Left lung (tissue), 10 donors: ENCODE measurements around the gene ZHX3. TPM values are rescaled to one million over a fixed set of nuclear protein-coding genes. Genes with fewer than 3 reads are reported as not detected.
A peak's percentile ranks its signal among the peaks of the same experiment; 100 is the strongest.

Source experiments
- ATAC-seq: fragments of 200-7000 bp; cut with Tn5 transposase; one replicate; pipeline ENCODE4 v1.9.1; 2020; ENCODE audit warnings: moderate library complexity
- DNase-seq, 4 donors: peaks; one replicate each; pipeline ENCODE4 v3.0.0-alpha.2; 2013 to 2020
- H3K27ac ChIP-seq, 2 donors: fragments of 200-600 bp; sonication (generic) in 1 of 2; one replicate each; pipeline versions ENCODE4 v1.5.0 to v1.8.0; 2020 to 2021
- H3K27me3 ChIP-seq, 2 donors: fragments of 200-600 bp; sonication (generic) in 1 of 2; one replicate each; pipeline versions ENCODE4 v1.5.0 to v1.8.0; 2020 to 2021
- H3K36me3 ChIP-seq, 2 donors: fragments of 200-600 bp; sonication (generic) in 1 of 2; one replicate each; pipeline versions ENCODE4 v1.5.0 to v1.8.0; 2020 to 2021
- H3K4me1 ChIP-seq, 2 donors: fragments of 200-600 bp; one replicate each; pipeline ENCODE4 v1.8.0; 2021
- H3K4me3 ChIP-seq, 2 donors: fragments of 200-600 bp; sonication (generic) in 1 of 2; one replicate each; pipeline versions ENCODE4 v1.5.0 to v1.8.0; 2020 to 2021; ENCODE audit warnings: mild to moderate bottlenecking in 1 of 2
- H3K9me3 ChIP-seq, 2 donors: fragments of 200-600 bp; sonication (generic) in 1 of 2; one replicate each; pipeline versions ENCODE4 v1.5.0 to v1.8.0; 2020 to 2021
- intact Hi-C, 2 donors: fragments of 100-400 bp; cut with DNase I; formaldehyde crosslinking; loops; one replicate each; pipeline versions ENCODE4 v1.11.2 to v1.14.2; 2022
- polyA plus RNA-seq, 6 donors: library from polyadenylated mRNA; unstranded; fragments of 120-200 nt; gene quantifications; one replicate each; pipeline ENCODE4 v1.2.1, GENCODE V29; 2013; ENCODE audit not compliant: insufficient read length in 6 of 6
- total RNA-seq, 2 donors: library from RNA; stranded (reverse); fragmentation: NEBNext Ultra II Directional; extraction: Animal tissue kit (Norgen Biotek cat#: 25700); gene quantifications; one replicate each; pipeline ENCODE4 v1.2.1, GENCODE V29; 2021
- TF ChIP-seq, protein P1 (sequence below), 2 donors: fragments of 200-600 bp; sonication (generic) in 1 of 2; IDR thresholded peaks; one replicate each; pipeline versions ENCODE4 v1.5.0 to v1.8.0; 2021; ENCODE audit warnings: antibody characterized with exemption in 2 of 2
- donor health status: DM: no; HTN: yes; CAD: no.
- donor health status: DM: no; HTN: no; CAD: no.

ZHX3 gene
- total and polyA plus RNA-seq, 8 donors, result 8.1 to 47.9 (median 11.2) TPM

DNA sequence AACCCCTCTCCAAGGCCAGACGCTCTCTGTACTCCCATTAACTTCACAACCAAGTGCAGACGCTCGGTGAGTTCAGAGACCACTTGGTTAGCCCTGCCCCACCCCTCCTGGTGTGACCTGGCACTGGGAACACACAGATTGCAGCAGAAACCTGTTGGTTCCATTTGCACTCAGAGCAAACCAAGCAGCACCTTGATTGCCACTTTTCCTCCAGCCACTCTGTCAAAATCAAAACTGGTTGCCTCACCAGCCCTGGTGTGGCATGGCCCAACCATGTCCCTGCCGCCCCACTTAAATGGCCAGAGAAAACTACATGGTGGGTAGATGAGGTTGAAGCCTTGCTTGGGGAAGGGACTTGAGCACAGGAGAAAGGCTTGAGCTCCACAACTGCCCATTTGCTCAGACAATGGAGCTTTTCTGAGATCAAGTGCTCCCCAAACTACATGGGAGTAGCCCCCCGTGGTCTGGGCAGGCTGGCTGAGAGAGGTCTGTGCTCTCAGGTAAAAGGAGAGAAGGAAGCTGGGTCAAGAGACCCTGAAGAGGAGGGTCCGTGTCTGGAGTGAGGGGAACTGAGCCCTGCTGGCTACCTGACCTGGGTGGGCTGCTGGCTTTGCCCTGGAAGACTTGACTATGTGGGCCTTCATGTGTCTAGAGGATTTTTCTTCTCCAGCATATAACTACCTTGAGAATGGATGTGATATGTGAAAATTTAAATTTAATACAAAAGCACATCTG lies 136.8 kb downstream of the ZHX3 start:
- intact Hi-C loops, result no loop called here
- Histone ChIP-seq H3K27ac (peak overlapping the region in 1 of 2 donors; percentile 42), H3K4me1 (no peaks in the 10 kb centered on the region), H3K36me3 (peaks cover 0 to 13% of the 10 kb centered on the region in 2 donors), H3K9me3 (no peaks in the 10 kb centered on the region), H3K4me3 (no peak overlapping the region), H3K27me3 (no peaks in the 10 kb centered on the region)
- ATAC-seq (peak; percentile 53), DNase-seq (no peak)
- TF ChIP-seq, protein P1, sequence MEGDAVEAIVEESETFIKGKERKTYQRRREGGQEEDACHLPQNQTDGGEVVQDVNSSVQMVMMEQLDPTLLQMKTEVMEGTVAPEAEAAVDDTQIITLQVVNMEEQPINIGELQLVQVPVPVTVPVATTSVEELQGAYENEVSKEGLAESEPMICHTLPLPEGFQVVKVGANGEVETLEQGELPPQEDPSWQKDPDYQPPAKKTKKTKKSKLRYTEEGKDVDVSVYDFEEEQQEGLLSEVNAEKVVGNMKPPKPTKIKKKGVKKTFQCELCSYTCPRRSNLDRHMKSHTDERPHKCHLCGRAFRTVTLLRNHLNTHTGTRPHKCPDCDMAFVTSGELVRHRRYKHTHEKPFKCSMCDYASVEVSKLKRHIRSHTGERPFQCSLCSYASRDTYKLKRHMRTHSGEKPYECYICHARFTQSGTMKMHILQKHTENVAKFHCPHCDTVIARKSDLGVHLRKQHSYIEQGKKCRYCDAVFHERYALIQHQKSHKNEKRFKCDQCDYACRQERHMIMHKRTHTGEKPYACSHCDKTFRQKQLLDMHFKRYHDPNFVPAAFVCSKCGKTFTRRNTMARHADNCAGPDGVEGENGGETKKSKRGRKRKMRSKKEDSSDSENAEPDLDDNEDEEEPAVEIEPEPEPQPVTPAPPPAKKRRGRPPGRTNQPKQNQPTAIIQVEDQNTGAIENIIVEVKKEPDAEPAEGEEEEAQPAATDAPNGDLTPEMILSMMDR (IDR thresholded peaks at IDR 0.05), result no peak

DNA sequence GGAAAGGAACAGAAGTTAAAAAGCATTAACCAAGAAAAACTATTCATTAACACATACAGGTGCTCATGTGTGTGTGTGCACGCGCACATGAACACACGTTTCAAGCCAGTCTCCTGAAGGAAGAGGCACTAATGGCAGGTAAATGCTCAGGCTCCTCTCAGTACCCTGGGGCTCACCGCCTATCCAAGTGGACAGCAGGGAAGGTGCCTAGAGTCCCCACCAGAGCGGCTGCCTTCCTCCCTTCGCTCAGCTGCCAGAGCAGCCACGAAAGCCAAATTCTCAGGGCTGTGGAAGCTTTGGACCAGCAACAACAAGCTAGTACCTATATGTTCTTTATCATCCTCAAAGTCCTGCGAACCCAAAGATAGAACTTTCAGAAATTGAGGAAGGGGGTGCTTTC lies 137.6 kb downstream of the ZHX3 start:
- Histone ChIP-seq H3K27me3 (no peaks in the 10 kb centered on the region), H3K9me3 (no peaks in the 10 kb centered on the region), H3K4me3 (no peak overlapping the region), H3K36me3 (peaks cover 0 to 18% of the 10 kb centered on the region in 2 donors), H3K4me1 (no peaks in the 10 kb centered on the region), H3K27ac (peak overlapping the region in 1 of 2 donors; percentile 42)
- intact Hi-C loops, result loop anchor here in 1 of 2 donors (10.0 kb wide), 1 partner anchor 45 kb away; no protein-coding TSS in a partner anchor
- TF ChIP-seq, protein P1 (IDR thresholded peaks at IDR 0.05), result no peak
- ATAC-seq (no peak), DNase-seq (no peak)

DNA sequence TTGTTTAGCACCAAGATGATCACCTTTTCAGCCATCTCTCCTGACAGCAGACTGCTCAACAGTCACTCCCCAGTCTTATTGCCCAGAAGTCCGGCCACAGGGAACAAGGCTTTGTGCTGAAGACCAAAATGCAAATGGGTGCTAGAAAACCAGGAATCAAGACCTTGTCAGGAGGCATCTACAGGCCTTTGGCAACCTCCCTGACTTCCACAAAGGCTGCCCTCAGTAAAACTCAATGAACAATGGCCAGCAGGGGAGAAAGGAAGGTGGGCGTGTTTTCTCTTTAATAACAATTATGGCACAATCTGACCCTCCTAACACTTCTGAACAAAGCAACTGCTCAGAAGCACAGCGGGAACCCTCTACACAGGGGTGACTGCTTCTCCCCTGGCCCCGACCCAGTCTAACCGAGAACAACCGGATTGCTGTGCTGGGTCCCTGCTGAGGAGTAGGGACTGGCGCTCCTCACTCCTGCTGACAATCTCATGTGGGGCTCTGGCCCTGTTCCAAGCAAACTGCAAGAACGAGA lies 138.6 kb downstream of the ZHX3 start:
- no peak overlapping the region for H3K27ac ChIP-seq
- no peak for ATAC-seq
- intact Hi-C loops, result loop anchor here in 1 of 2 donors (10.0 kb wide), 1 partner anchor 46 kb away; no protein-coding TSS in a partner anchor
- TF ChIP-seq, protein P1 (IDR thresholded peaks at IDR 0.05), result no peak
- H3K27me3 ChIP-seq, result no peaks in the 10 kb centered on the region
- H3K4me1 ChIP-seq, result no peaks in the 10 kb centered on the region
- H3K4me3 ChIP-seq, result no peak overlapping the region
- DNase-seq, result no peak
- H3K36me3 ChIP-seq, result peaks cover under 1 to 21% of the 10 kb centered on the region in 2 donors
- H3K9me3 ChIP-seq, result no peaks in the 10 kb centered on the region

DNA sequence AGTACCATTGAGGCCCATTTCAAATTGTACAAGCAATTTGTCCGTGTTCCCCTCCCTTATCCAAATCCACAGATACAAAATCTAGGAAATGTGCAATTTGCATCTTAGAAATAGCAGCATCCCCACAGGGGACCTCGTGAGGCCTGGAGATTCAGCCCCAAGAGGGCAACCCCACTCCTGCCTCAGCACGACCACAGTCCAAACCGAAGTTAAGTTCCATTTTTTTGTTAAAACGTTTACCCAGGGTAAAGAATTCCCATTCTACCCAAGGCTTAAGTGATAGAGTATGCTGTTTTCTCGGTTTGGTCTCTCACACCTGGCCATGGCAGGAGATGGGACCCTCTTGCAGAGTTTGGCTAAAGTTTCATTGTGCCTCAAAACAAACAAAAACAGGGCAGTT lies 139.0 kb downstream of the ZHX3 start:
- TF ChIP-seq, protein P1 (IDR thresholded peaks at IDR 0.05), result no peak

DNA sequence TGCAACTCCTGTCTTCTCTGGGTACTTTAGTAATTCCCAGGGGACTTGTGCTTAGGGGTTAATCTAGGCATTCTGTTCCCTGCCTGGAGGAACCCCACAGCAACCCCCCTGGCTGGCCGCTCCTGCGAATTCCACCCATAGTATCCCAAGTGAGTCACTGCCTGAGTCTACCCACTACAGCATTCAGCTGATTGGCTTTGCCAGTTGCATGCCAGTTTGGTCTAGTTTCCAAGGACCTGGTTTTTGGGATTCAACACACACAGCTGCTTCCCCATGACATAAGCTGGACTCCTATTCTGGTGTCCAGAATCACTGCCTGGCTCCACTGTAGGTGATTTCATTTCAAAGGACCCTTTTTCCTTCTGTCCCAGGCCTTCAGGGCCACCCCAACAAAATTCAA lies 139.9 kb downstream of the ZHX3 start:
- Histone ChIP-seq H3K27ac (peak overlapping the region; percentile 38 to 74), H3K27me3 (no peaks in the 10 kb centered on the region), H3K4me1 (peaks cover 0 to 7% of the 10 kb centered on the region in 2 donors), H3K9me3 (no peaks in the 10 kb centered on the region), H3K36me3 (peaks cover 6 to 29% of the 10 kb centered on the region in 2 donors), H3K4me3 (no peak overlapping the region)
- peak; percentile 48 for ATAC-seq
- intact Hi-C loops, result loop anchor here in 1 of 2 donors (10.0 kb wide), 1 partner anchor 47 kb away; no protein-coding TSS in a partner anchor
- DNase-seq, result no peak
- TF ChIP-seq, protein P1 (IDR thresholded peaks at IDR 0.05), result no peak

More for the DNA sequence above, 139.0 kb downstream of the ZHX3 start:
- intact Hi-C loops, result loop anchor here in 1 of 2 donors (10.0 kb wide), 1 partner anchor 46 kb away; no protein-coding TSS in a partner anchor
- H3K4me1 ChIP-seq, result peaks cover 0 to under 1% of the 10 kb centered on the region in 2 donors
- H3K27me3 ChIP-seq, result no peaks in the 10 kb centered on the region
- H3K9me3 ChIP-seq, result no peaks in the 10 kb centered on the region
- DNase-seq (no peak), ATAC-seq (no peak)
- H3K27ac ChIP-seq, result no peak overlapping the region
- peaks cover 5 to 26% of the 10 kb centered on the region in 2 donors for H3K36me3 ChIP-seq
- no peak overlapping the region for H3K4me3 ChIP-seq
